ENCODE measurements around the gene FAM98B. TPM values are rescaled to one million over a fixed set of nuclear protein-coding genes. Genes with fewer than 3 reads are reported as not detected.

Gene FAM98B
- total and polyA plus RNA-seq, 3 donors from 2014 or later = 15.6 to 18.4 (median 16.1) TPM

DNA sequence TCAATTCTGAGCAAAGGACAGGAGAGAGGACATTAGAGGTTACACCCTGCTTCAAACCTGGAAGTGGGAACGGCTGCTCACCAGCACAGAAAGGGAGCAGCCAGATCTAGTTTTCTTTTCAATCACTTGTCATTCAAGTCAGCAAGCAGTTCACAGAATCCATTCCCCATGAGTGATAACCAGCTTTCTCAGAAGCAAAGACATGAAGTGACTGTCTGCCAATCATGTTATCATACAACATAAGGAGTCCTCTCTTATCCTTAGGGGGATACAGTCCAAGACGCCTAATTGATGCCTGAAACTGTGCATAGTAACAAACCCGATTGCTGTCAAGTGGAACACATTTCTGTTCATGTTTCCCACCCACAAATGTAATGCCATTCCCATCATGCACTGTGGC is 54.7 kb downstream of the FAM98B start:
- no peak for DNase-seq
- TF ChIP-seq POLR2A (IDR thresholded peaks at IDR 0.05) = no peak
- TF ChIP-seq, protein P1, sequence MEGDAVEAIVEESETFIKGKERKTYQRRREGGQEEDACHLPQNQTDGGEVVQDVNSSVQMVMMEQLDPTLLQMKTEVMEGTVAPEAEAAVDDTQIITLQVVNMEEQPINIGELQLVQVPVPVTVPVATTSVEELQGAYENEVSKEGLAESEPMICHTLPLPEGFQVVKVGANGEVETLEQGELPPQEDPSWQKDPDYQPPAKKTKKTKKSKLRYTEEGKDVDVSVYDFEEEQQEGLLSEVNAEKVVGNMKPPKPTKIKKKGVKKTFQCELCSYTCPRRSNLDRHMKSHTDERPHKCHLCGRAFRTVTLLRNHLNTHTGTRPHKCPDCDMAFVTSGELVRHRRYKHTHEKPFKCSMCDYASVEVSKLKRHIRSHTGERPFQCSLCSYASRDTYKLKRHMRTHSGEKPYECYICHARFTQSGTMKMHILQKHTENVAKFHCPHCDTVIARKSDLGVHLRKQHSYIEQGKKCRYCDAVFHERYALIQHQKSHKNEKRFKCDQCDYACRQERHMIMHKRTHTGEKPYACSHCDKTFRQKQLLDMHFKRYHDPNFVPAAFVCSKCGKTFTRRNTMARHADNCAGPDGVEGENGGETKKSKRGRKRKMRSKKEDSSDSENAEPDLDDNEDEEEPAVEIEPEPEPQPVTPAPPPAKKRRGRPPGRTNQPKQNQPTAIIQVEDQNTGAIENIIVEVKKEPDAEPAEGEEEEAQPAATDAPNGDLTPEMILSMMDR (IDR thresholded peaks at IDR 0.05) = no peak
- no peaks in the 10 kb centered on the region for H3K27me3 ChIP-seq
- no peaks in the 10 kb centered on the region for H3K36me3 ChIP-seq (ENCODE audit: low read depth, missing control alignments)
- no peaks in the 10 kb centered on the region for H3K4me1 ChIP-seq
- H3K27ac ChIP-seq = no peak overlapping the region
- 82 to 86% methylated on average over 3 of the region's 3 CpGs for WGBS, 2 donors
- no peaks in the 10 kb centered on the region for H3K9me3 ChIP-seq
- intact Hi-C loops (cut with DNase I; ENCODE audit: low total_unique reads) = no loop called here
- H3K4me3 ChIP-seq = no peak overlapping the region

DNA sequence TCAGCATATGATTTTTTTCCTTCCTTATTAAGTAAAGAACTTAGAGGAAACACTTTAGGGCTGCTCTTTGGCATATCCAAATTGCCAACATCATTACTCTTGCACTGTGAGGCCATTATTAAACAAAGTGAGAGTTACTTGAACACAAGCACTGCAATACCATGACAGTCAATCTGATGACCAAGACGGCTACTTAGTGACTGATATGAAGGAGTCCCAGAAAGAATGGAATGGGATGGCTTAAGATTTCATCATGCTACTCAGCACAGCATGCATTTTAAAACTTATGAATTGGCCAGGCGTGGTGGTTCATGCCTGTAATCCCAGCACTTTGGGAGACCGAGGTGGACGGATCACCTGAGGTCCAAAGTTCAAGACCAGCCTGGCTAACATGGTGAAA is 55.2 kb downstream of the FAM98B start:
- H3K36me3 ChIP-seq (ENCODE audit: low read depth, missing control alignments) = no peaks in the 10 kb centered on the region
- no peak overlapping the region for H3K4me3 ChIP-seq
- no peaks in the 10 kb centered on the region for H3K27me3 ChIP-seq
- no peak for TF ChIP-seq POLR2A (IDR thresholded peaks at IDR 0.05)
- TF ChIP-seq, protein P1 (IDR thresholded peaks at IDR 0.05) = no peak
- intact Hi-C loops (cut with DNase I; ENCODE audit: low total_unique reads) = no loop called here
- WGBS, 2 donors = 97% methylated on average over 4 of the region's 4 CpGs
- DNase-seq = no peak
- H3K9me3 ChIP-seq = no peaks in the 10 kb centered on the region
- no peaks in the 10 kb centered on the region for H3K4me1 ChIP-seq
- no peak overlapping the region for H3K27ac ChIP-seq

GRCh38 chr15:38512901-38513300 is 59.0 kb downstream of the FAM98B start:
- no peaks in the 10 kb centered on the region for H3K4me1 ChIP-seq
- intact Hi-C loops (cut with DNase I; ENCODE audit: low total_unique reads) = no loop called here
- H3K9me3 ChIP-seq = no peaks in the 10 kb centered on the region
- WGBS, 2 donors = 79 to 83% methylated on average over 1 of the region's 1 CpG
- no peak overlapping the region for H3K4me3 ChIP-seq
- no peak for TF ChIP-seq POLR2A (IDR thresholded peaks at IDR 0.05)
- TF ChIP-seq, protein P1 (IDR thresholded peaks at IDR 0.05) = no peak
- DNase-seq = no peak
- no peaks in the 10 kb centered on the region for H3K27me3 ChIP-seq
- no peaks in the 10 kb centered on the region for H3K36me3 ChIP-seq (ENCODE audit: low read depth, missing control alignments)
- no peak overlapping the region for H3K27ac ChIP-seq

DNA sequence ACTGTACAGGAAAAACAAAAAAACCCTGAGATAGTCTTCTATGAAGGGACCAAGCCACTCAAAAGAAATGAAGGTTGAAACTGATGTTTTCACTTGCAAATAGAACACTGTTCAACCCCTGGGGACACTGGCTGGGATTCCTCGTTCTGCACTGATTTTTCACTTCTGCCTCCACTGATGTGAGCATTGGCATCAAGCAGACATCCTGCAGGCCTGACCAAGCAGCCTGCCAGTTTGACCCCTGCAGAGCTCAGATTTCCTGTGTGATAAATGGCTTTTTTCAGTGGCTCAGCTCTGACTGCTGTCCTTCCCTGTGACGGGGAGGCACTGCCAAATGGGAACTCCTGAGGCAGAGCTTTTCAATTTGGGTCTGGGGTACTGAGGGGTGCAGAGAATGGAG is 60.7 kb downstream of the FAM98B start:
- no peaks in the 10 kb centered on the region for H3K4me1 ChIP-seq
- no peaks in the 10 kb centered on the region for H3K36me3 ChIP-seq (ENCODE audit: low read depth, missing control alignments)
- no peak overlapping the region for H3K27ac ChIP-seq
- TF ChIP-seq, protein P1 (IDR thresholded peaks at IDR 0.05) = no peak
- TF ChIP-seq POLR2A (IDR thresholded peaks at IDR 0.05) = no peak
- no peak for DNase-seq
- no peak overlapping the region for H3K4me3 ChIP-seq
- H3K9me3 ChIP-seq = no peaks in the 10 kb centered on the region
- H3K27me3 ChIP-seq = no peaks in the 10 kb centered on the region
- 65 to 66% methylated on average over 2 of the region's 2 CpGs for WGBS, 2 donors
- intact Hi-C loops (cut with DNase I; ENCODE audit: low total_unique reads) = no loop called here

- no peaks in the 10 kb centered on the region for H3K36me3 ChIP-seq (ENCODE audit: low read depth, missing control alignments)
- TF ChIP-seq, protein P1 (IDR thresholded peaks at IDR 0.05) = no peak
- no peak for TF ChIP-seq POLR2A (IDR thresholded peaks at IDR 0.05)
- H3K9me3 ChIP-seq = no peaks in the 10 kb centered on the region
- H3K27me3 ChIP-seq = no peaks in the 10 kb centered on the region
- intact Hi-C loops (cut with DNase I; ENCODE audit: low total_unique reads) = no loop called here
- no peak overlapping the region for H3K27ac ChIP-seq
- no peaks in the 10 kb centered on the region for H3K4me1 ChIP-seq
- no peak overlapping the region for H3K4me3 ChIP-seq
- WGBS, 2 donors = 82 to 83% methylated on average over 5 of the region's 5 CpGs
- DNase-seq = no peak
Measured at GRCh38 chr15:38516626-38517025, 62.7 kb downstream of the FAM98B start.

Data from testis (tissue), 3 donors.